MM.1S (cell line): ENCODE results near the gene F12.

Experiments used
- CTCF ChIP-seq: fragments of 300-600 bp; sonication (generic); IDR thresholded peaks from 2 replicates; pipeline ENCODE4 v1.5.1; 2016; ENCODE audit warnings: antibody characterized with exemption, low read length, mixed read lengths
- EZH2 ChIP-seq: fragments of 300-600 bp; sonication (generic); optimal IDR thresholded peaks from 2 replicates; pipeline ENCODE3; 2017; ENCODE audit warnings: low read depth, mild to moderate bottlenecking, antibody characterized with exemption, low read length, mixed read lengths
- EZH2phosphoT487 ChIP-seq: fragments of 300-600 bp; sonication (generic); IDR thresholded peaks from 2 replicates; pipeline ENCODE4 v1.6.1; 2018; ENCODE audit warnings: antibody characterized with exemption, low read length

GRCh38 chr5:177386542-177386941 is 22.8 kb downstream of the F12 start:
- TF ChIP-seq CTCF (no peak), EZH2 (no peak), EZH2phosphoT487 (no peak)
